ENCODE results near the gene HCFC1R1.

GRCh38 chr16:3051009-3051408 is 27.3 kb upstream of the HCFC1R1 start:
- no peak for TF ChIP-seq CTCF (IDR thresholded peaks at IDR 0.05; ENCODE audit: low read depth, low read length)
- TF ChIP-seq POLR2A (IDR thresholded peaks at IDR 0.05; ENCODE audit: extremely low read depth, insufficient read length), result no peak
- TF ChIP-seq MAX (IDR thresholded peaks at IDR 0.05; ENCODE audit: low read depth, low read length), result no peak
- TF ChIP-seq MYC (IDR thresholded peaks at IDR 0.05; ENCODE audit: low read depth, low read length), result no peak

Data from NB4 (cell line).